Brain microvascular endothelial cell (primary cell): ENCODE results near the gene CACFD1.

ENCODE experiments used
- DNase-seq: peaks from one replicate; pipeline ENCODE4 v3.0.0-alpha.2; 2020
- H3K27ac ChIP-seq: fragments of 250-450 bp; sonication (Bioruptor Pico); 2 replicates; pipeline ENCODE4 v1.5.1; 2020; ENCODE audit warnings: mild to moderate bottlenecking, moderate library complexity
- H3K27me3 ChIP-seq: fragments of 250-450 bp; sonication (Bioruptor Pico); replicated peaks from 2 replicates; pipeline ENCODE4 v1.5.1; 2020; ENCODE audit warnings: mild to moderate bottlenecking
- H3K36me3 ChIP-seq: fragments of 250-450 bp; sonication (Bioruptor Pico); replicated peaks from 2 replicates; pipeline ENCODE4 v1.5.1; 2020; ENCODE audit warnings: mild to moderate bottlenecking
- H3K4me3 ChIP-seq: 2 replicates; pipeline ENCODE4 v1.5.1; 2011; ENCODE audit warnings: low read depth, mild to moderate bottlenecking, control low read depth, low read length, moderate library complexity
- CTCF ChIP-seq: IDR thresholded peaks from 2 replicates; pipeline ENCODE4 v1.5.1; 2011; ENCODE audit warnings: low read depth, mild to moderate bottlenecking, moderate library complexity, low read length, control low read depth, inconsistent platforms; ENCODE audit errors: missing control alignments
- in situ Hi-C: cut with HindIII; loops from 2 replicates; pipeline ENCODE4 v1.10.0; 2017; ENCODE audit warnings: low sequenced_read_pairs, low pct_ligation_motif_present

CACFD1 gene

GRCh38 chr9:133472277-133472645 is 12.5 kb downstream of the CACFD1 start:
- DNase-seq: no peak
- H3K27ac ChIP-seq: no peak overlapping the region
- no peak overlapping the region for H3K4me3 ChIP-seq
- no peak for TF ChIP-seq CTCF
- in situ Hi-C loops: no loop called here
- no peaks in the 10 kb centered on the region for H3K27me3 ChIP-seq
- peaks cover 57% of the 10 kb centered on the region for H3K36me3 ChIP-seq

DNA sequence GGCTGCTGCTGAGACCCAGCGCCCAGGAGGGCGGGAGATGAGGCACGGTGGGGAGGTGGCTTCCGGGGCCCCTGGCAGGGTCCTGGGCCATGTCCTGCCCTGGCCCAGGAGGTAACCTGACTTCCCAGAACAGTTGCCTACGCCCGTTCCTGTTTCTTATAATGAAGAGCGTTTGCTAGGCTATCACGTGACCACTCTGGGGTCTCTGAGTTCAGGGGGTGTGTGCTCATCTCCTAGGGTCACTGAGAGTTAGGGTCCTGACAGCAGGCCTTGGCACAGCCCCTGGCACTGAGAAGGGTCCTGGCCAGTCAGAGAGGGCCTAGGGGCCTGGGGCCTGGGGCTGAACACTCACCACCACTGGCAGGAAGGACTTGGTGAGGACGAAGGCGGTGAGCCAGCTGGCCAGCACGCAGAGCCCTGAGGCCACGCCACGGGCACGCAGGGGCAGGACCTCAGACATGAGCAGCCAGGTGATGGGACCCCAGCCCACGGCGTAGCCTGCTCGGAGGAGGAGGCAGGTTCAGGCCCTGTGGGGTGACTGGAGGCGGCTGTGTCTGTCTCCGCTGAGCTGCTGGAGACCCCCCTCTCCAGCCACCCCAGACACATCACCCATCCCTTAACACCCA is 13.1 kb downstream of the CACFD1 start:
- Histone ChIP-seq H3K27me3 (no peaks in the 10 kb centered on the region), H3K36me3 (peaks cover 57% of the 10 kb centered on the region), H3K27ac (no peak overlapping the region), H3K4me3 (no peak overlapping the region)
- DNase-seq: no peak
- no peak for TF ChIP-seq CTCF
- in situ Hi-C loops: no loop called here

- H3K4me3 ChIP-seq: no peak overlapping the region
- no peak for TF ChIP-seq CTCF
- DNase-seq: no peak
- H3K27ac ChIP-seq: no peak overlapping the region
- in situ Hi-C loops: no loop called here
- peaks cover 57% of the 10 kb centered on the region for H3K36me3 ChIP-seq
- H3K27me3 ChIP-seq: no peaks in the 10 kb centered on the region
Observed at GRCh38 chr9:133473743-133474142, 14.0 kb downstream of the CACFD1 start.

DNA sequence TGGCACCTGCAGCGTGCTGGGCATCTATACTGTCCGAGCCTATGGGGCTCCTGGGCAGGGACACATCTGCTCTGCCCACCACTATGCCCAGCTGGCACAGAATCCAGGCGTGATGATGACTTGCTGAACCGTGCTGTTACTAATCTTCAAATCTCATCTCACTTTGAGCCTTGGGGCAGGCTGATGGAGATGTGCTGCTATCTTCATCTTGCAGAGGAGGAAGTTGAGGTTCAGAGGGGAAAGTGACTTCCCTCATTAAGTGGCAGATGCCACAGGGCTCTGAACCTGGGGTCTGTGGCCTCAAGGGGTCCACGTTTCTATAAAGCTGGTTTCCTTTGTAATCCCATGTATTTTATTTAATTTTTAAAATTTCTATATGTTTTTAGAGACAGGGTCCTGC is 14.4 kb downstream of the CACFD1 start:
- in situ Hi-C loops: no loop called here
- no peaks in the 10 kb centered on the region for H3K27me3 ChIP-seq
- H3K27ac ChIP-seq: no peak overlapping the region
- H3K4me3 ChIP-seq: no peak overlapping the region
- no peak for DNase-seq
- TF ChIP-seq CTCF: no peak
- H3K36me3 ChIP-seq: peaks cover 57% of the 10 kb centered on the region

GRCh38 chr9:133474853-133475252 is 15.1 kb downstream of the CACFD1 start:
- no peaks in the 10 kb centered on the region for H3K27me3 ChIP-seq
- in situ Hi-C loops: no loop called here
- H3K4me3 ChIP-seq: no peak overlapping the region

More at GRCh38 chr9:133474853-133475252, 15.1 kb downstream of the CACFD1 start:
- Histone ChIP-seq H3K27ac (no peak overlapping the region), H3K36me3 (peaks cover 57% of the 10 kb centered on the region)
- no peak for TF ChIP-seq CTCF
- no peak for DNase-seq
